ENCODE data around the gene PIH1D1.

DNA sequence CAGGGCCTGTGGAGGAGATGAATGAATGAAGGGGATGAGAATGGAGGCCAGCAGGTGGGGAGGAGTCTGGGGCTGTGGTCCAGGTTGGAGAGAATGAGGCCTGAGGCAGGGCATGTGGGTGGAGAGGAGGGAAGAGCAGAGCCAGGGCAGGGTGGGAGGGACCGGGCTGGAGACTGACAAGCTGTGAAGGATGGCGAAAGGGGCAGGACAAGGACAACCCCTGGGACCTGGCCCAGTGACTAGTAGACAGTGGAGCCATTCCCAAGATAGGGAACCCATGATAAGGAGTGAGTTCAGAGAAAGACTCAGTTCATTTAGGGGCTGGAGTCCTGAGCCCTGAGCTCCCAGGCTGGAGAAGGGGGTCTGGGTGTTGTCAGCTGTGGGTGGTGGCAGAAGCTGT, 31.4 kb downstream of the PIH1D1 start:
- TF ChIP-seq, protein P1, sequence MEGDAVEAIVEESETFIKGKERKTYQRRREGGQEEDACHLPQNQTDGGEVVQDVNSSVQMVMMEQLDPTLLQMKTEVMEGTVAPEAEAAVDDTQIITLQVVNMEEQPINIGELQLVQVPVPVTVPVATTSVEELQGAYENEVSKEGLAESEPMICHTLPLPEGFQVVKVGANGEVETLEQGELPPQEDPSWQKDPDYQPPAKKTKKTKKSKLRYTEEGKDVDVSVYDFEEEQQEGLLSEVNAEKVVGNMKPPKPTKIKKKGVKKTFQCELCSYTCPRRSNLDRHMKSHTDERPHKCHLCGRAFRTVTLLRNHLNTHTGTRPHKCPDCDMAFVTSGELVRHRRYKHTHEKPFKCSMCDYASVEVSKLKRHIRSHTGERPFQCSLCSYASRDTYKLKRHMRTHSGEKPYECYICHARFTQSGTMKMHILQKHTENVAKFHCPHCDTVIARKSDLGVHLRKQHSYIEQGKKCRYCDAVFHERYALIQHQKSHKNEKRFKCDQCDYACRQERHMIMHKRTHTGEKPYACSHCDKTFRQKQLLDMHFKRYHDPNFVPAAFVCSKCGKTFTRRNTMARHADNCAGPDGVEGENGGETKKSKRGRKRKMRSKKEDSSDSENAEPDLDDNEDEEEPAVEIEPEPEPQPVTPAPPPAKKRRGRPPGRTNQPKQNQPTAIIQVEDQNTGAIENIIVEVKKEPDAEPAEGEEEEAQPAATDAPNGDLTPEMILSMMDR (IDR thresholded peaks at IDR 0.05), result no peak
- no peak for TF ChIP-seq POLR2AphosphoS5 (IDR thresholded peaks at IDR 0.05)
- no peak for TF ChIP-seq POLR2A (IDR thresholded peaks at IDR 0.05)
- TF ChIP-seq EP300 (IDR thresholded peaks at IDR 0.05), result no peak
